Upper lobe of left lung (tissue), 4 donors: ENCODE measurements around the gene NCAPD2.

Experiments
- EP300 ChIP-seq, 4 donors: sonication (generic); formaldehyde crosslinking; IDR thresholded peaks; one replicate each; pipeline ENCODE4 v1.5.1; 2017; ENCODE audit warnings: antibody characterized with exemption in 4 of 4, control low read depth in 2 of 4
- POLR2A ChIP-seq, 4 donors: fragments of 450-650 bp; IDR thresholded peaks; one replicate each; pipeline ENCODE4 v1.5.1; 2016 to 2017; ENCODE audit warnings: antibody characterized with exemption in 4 of 4, mild to moderate bottlenecking in 2 of 4
- POLR2AphosphoS5 ChIP-seq, 2 donors: sonication (generic); formaldehyde crosslinking; IDR thresholded peaks; one replicate each; pipeline ENCODE4 v1.5.1; 2017; ENCODE audit warnings: antibody characterized with exemption in 2 of 2
- TF ChIP-seq, protein P1 (sequence below), 6 experiments: fragments of 450-650 bp in 4 of 6; fragments of 200-600 bp in 2 of 6; sonication (generic) in 2 of 6; IDR thresholded peaks; one replicate each; pipeline ENCODE4 v1.5.1; 2016 to 2019; ENCODE audit warnings: antibody characterized with exemption in 6 of 6

DNA sequence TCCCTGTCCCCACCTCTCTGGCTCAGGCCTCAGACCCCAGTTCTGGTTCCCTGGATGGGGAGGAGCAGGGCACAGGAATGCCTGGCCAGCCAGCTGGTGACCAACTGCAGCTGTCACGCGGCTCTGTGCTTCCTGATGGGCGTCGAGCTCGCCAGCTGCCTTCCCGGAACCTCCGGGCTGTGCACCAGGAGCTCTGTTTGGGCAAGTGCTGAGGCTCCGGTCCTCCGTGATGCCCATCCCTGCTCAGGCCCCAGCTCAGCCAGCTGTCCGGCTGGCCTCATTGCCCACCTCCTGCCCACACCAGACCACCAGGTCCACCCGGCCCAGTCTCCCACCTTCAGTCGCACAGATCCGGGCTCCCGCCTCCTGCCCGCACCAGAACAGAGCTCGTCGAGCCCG, 57.2 kb downstream of the NCAPD2 start:
- TF ChIP-seq, protein P1, sequence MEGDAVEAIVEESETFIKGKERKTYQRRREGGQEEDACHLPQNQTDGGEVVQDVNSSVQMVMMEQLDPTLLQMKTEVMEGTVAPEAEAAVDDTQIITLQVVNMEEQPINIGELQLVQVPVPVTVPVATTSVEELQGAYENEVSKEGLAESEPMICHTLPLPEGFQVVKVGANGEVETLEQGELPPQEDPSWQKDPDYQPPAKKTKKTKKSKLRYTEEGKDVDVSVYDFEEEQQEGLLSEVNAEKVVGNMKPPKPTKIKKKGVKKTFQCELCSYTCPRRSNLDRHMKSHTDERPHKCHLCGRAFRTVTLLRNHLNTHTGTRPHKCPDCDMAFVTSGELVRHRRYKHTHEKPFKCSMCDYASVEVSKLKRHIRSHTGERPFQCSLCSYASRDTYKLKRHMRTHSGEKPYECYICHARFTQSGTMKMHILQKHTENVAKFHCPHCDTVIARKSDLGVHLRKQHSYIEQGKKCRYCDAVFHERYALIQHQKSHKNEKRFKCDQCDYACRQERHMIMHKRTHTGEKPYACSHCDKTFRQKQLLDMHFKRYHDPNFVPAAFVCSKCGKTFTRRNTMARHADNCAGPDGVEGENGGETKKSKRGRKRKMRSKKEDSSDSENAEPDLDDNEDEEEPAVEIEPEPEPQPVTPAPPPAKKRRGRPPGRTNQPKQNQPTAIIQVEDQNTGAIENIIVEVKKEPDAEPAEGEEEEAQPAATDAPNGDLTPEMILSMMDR (IDR thresholded peaks at IDR 0.05): no peak
- TF ChIP-seq EP300 (IDR thresholded peaks at IDR 0.05) (no peak), POLR2AphosphoS5 (IDR thresholded peaks at IDR 0.05) (peak; percentile 25 to 69), POLR2A (IDR thresholded peaks at IDR 0.05) (no peak)
